Prostate gland (tissue), 2 donors: ENCODE results near the gene ZKSCAN3. TPM values are rescaled to one million over a fixed set of nuclear protein-coding genes. Genes with fewer than 3 reads are reported as not detected.

ENCODE experiments used
- DNase-seq: peaks from one replicate; pipeline ENCODE4 v3.0.0-alpha.2; 2019; ENCODE audit warnings: low spot score
- H3K27ac ChIP-seq, 2 donors: fragments of 200-600 bp; sonication (generic); 2 replicates each; pipeline ENCODE4 v1.5.1; 2017 to 2019
- H3K27me3 ChIP-seq: fragments of 200-600 bp; sonication (generic); replicated peaks from 2 replicates; pipeline ENCODE4 v1.5.1; 2019; ENCODE audit not compliant: insufficient read depth
- H3K36me3 ChIP-seq, 2 donors: fragments of 200-600 bp; sonication (generic); 1 replicate in 1 of 2; 2 replicates in 1 of 2; pipeline versions ENCODE4 v1.5.1 to v1.8.1; 2017 to 2019
- H3K4me1 ChIP-seq: fragments of 200-600 bp; sonication (generic); replicated peaks from 2 replicates; pipeline ENCODE4 v1.5.1; 2019
- H3K4me3 ChIP-seq, 2 donors: fragments of 200-600 bp; sonication (generic); 2 replicates each; pipeline ENCODE4 v1.5.1; 2017 to 2019
- H3K9me3 ChIP-seq: fragments of 200-600 bp; sonication (generic); 2 replicates; pipeline ENCODE4 v1.5.1; 2017
- CTCF ChIP-seq, 4 experiments: fragments of 200-600 bp in 2 of 4; fragments of 450-650 bp in 2 of 4; sonication (generic) in 2 of 4; IDR thresholded peaks; 1 replicate in 3 of 4; 2 replicates in 1 of 4; pipeline ENCODE4 v1.5.1; 2016 to 2019; ENCODE audit warnings: antibody characterized with exemption in 4 of 4, mild to moderate bottlenecking in 2 of 4, moderate library complexity in 2 of 4
- POLR2A ChIP-seq: fragments of 450-650 bp; IDR thresholded peaks from one replicate; pipeline ENCODE4 v1.6.1; 2016; ENCODE audit warnings: antibody characterized with exemption, mild to moderate bottlenecking
- POLR2AphosphoS5 ChIP-seq: sonication (generic); formaldehyde crosslinking; IDR thresholded peaks from one replicate; pipeline ENCODE4 v1.6.1; 2017; ENCODE audit warnings: antibody characterized with exemption
- intact Hi-C: fragments of 100-400 bp; cut with DNase I; formaldehyde crosslinking; loops from one replicate; pipeline ENCODE4 v1.14.2; 2022
- small RNA-seq, 2 donors: library from RNA; depleted of rRNA; stranded (forward); fragments of <200 nt; gene quantifications; one replicate each; pipeline ENCODE3, GENCODE V24; 2016
- total RNA-seq, 2 donors: library from RNA; depleted of rRNA; stranded (reverse); fragments of >200 nt; gene quantifications; one replicate each; pipeline ENCODE4 v1.1.0, GENCODE V29; 2016

ZKSCAN3 gene
- total RNA-seq, 2 donors from 2014 or later, result 5.9 to 6.5 TPM

- Histone ChIP-seq H3K9me3 (no peaks in the 10 kb centered on the region), H3K36me3 (no peaks in the 10 kb centered on the region), H3K4me3 (no peak overlapping the region), H3K27ac (no peak overlapping the region), H3K27me3 (no peaks in the 10 kb centered on the region), H3K4me1 (no peaks in the 10 kb centered on the region)
- intact Hi-C loops, result no loop called here
- TF ChIP-seq POLR2AphosphoS5 (no peak), POLR2A (no peak), CTCF (IDR thresholded peaks at IDR 0.05) (no peak)
- DNase-seq, result no peak
Observed at GRCh38 chr6:28413681-28414080, 63.9 kb downstream of the ZKSCAN3 start.

Small RNAs within 50 kb of the gene (small RNA-seq; reads per million reads assigned to genes)
- 0 reads per million in 2 donors for gene AL021997.1
- gene AL021997.2, result 0 reads per million in 2 donors
- 0 reads per million in 2 donors for gene RNU2-45P

Other genes starting within 250 kb of the ZKSCAN3 start
- 1 to 10 TPM; 5.3 TPM for gene ZSCAN16, start 225.3 kb upstream of the ZKSCAN3 start, total RNA-seq
- 10 to 100 TPM; 20.5 to 39.4 TPM for gene ZKSCAN8, start 208.1 kb upstream of the ZKSCAN3 start, total RNA-seq
- gene ZSCAN9, start 124.7 kb upstream of the ZKSCAN3 start, total RNA-seq, result 10 to 100 TPM; 16.7 to 17.3 TPM
- 1 to 10 TPM; 2.7 to 5.8 TPM for gene ZKSCAN4, start 97.7 kb upstream of the ZKSCAN3 start, total RNA-seq
- 1 to 10 TPM in 1 of 2 donors, under 1 TPM in 1; 0.14 to 3.9 TPM for gene NKAPL, start 90.7 kb upstream of the ZKSCAN3 start, total RNA-seq
- 10 to 100 TPM; 25.0 to 30.7 TPM for gene ZSCAN26, start 82.8 kb upstream of the ZKSCAN3 start, total RNA-seq
- 1 to 10 TPM; 4.2 to 4.6 TPM for gene PGBD1, start 68.4 kb upstream of the ZKSCAN3 start, total RNA-seq
- 10 to 100 TPM; 13.7 to 21.7 TPM for gene ZSCAN31, start 13.8 kb upstream of the ZKSCAN3 start, total RNA-seq
- gene ZSCAN12, start 49.8 kb downstream of the ZKSCAN3 start, total RNA-seq, result 10 to 100 TPM in 1 of 2 donors, 1 to 10 TPM in 1; 5.9 to 10.2 TPM
- 1 to 10 TPM; 5.3 to 5.7 TPM for gene ZSCAN23, start 93.5 kb downstream of the ZKSCAN3 start, total RNA-seq
- under 1 TPM in 1 of 2 donors, not detected in 1; 0.40 TPM for gene GPX6, start 165.8 kb downstream of the ZKSCAN3 start, total RNA-seq
- not detected for gene GPX5, start 175.9 kb downstream of the ZKSCAN3 start, total RNA-seq